Activated T-cell treated with anti-CD3 and anti-CD28 coated beads, Interleukin-2, amount 50 U/mL, for 48 hours (primary cell): ENCODE measurements around the gene CAMTA1.

Source experiments
- DNase-seq, 2 experiments: peaks; one replicate each; pipeline ENCODE4 v3.0.0-alpha.2; 2020

Gene CAMTA1

DNA sequence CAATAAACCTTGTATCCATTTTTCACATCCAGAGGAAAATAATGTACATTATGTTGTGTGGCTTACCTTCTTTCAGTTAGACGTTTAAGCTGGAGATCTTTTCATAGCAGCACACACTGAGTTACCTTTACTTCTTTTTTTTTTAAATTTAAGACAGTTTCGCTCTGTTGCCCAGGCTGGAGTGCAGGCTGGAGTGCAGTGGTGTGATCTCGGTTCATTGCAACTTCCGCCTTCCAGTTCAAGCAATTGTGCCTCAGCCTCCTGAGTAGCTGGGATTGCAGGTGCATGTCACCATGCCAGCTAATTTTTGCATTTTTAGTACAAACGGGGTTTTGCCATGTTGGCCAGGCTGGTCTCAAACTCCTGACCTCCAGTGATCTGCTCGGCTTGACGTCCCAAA lies 7.4 kb upstream of the CAMTA1 start:
- no peak for DNase-seq

DNA sequence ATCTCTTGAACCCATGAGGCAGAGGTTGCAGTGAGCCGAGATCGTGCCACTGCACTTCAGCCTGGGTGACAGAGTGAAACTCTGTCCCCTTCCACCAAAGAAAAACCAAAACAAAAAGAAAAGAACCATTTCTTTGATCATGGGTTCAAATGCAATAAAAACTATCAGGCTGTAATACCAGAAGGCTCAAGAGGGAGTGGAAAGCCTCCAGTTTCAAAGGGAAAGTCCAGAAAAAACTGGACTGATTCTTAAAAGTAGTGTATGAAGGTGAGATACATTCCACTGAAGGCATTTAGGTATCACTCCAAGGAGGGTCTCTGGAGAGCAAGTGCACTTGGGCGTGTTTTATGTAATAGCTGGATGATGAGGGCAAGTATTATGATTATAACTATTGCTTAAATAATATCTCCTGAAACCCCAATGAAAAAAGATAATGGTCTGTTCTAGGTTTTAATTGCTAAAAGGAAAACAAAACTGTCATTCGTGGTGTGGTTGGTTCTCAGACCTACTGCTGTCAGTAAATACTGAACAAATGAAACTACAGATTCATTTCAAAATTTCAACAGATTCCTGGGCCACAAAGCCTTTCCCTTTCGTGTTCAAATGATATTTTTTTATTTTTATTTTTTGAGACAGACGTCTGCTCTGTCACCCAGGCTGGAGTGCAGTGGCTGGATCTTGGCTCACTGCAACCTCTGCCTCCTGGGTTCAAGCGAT lies 6.0 kb upstream of the CAMTA1 start:
- DNase-seq = no peak

DNA sequence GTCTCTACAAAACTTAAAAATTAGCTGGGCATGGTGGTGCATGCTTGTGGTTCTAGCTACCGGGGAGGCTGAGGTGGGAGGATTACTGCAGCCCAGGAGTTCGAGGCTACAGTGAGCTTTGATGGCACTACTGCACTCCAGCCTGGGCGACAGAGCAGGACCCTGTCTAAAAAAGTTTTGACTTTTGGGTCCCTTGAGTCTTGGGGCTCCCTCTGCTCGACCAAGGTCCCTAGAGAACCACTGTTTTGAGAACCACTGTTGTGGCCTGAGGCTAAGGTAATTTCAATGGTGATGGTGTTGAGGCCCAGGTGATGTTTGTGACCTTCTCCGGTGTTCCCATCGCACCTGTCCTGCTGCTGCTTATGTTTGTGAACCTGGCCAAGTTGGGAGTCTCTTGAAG lies 3.1 kb upstream of the CAMTA1 start:
- DNase-seq = no peak

DNA sequence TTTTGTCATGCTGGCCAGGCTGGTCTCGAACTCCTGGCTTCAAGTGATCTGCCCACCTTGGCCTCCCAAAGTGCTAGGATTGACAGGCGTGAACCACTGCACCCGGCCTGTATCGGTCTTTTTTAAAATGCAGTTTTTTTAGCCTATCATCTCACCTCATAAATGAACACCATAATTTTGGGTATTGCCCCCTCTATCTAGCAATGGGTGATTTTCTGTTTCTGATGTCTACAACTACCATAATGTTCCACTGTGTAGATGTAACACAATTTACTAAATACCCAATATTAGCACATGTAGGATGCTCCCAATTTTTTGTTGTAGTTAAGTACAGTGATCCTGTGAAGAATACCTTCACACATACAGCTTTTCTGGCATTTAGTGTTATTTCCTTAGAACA lies 2.0 kb upstream of the CAMTA1 start:
- DNase-seq = no peak

DNA sequence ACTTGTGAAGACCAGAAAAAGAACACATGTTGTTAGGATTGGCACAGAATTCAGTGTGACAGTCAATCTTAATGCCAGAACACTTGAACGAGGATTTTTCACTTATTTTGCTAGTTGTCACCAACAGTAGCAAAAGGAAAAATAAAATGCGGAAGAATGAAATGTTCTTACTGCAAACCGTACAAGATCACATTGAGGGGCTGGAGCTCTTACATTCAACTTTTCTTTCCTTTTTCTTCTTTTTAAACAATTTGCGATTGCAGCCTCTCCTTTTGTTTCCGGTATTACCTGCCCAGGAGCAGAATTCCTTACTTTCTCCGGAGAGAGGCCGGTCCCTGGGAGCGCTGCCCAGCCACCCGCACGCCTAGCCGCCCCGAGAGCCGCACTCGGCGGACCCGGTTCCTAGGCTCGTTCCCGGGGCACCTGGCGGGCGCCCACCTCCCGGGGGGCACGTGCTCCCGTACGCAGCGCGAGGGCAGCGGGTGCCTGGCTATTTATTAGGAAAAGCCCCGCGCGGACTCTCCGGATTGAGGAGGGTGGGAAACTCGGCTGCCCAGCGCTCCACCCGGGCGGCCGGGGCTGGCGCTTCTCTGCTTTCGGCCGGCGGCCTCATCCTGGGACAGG lies 1.2 kb upstream of the CAMTA1 start:
- DNase-seq = no peak

DNA sequence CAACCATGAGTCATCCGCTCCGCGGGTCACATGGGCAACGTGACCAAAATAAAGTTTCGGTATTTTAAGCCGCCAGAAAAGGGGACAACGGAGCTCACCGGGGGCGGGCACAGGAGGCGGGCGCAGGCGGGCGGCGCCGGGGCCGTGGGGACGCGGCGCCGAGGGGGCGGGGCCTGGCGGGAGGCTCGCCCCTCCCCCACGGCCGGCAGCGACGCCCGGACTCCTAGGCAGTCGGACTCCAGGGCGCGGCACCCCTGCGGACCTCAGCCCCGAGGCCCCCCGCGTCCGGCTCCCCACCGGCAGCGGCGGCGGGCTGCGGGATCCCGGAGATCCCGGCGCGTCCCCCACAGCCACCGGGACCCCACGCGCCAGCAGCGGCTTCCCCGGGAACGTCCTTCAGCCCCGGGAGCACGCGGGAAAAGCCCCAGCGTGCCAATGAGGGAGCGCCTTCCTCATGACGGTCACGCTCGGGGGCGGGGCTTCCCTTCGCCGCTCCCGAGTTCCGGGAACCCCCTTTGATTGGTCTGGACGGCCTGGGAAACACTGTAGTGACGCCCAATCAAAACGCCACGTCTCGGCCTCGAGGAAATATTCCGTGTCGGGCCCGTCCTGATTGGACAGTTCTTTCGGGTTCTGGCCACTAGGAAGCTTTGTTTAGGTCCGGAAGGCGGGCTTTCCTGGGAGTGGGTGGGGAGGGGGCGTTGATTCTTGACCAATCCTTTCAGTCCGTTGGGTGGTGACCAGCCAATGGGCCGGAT lies 515 bp upstream of the CAMTA1 start:
- DNase-seq = peak; percentile 92 to 99

DNA sequence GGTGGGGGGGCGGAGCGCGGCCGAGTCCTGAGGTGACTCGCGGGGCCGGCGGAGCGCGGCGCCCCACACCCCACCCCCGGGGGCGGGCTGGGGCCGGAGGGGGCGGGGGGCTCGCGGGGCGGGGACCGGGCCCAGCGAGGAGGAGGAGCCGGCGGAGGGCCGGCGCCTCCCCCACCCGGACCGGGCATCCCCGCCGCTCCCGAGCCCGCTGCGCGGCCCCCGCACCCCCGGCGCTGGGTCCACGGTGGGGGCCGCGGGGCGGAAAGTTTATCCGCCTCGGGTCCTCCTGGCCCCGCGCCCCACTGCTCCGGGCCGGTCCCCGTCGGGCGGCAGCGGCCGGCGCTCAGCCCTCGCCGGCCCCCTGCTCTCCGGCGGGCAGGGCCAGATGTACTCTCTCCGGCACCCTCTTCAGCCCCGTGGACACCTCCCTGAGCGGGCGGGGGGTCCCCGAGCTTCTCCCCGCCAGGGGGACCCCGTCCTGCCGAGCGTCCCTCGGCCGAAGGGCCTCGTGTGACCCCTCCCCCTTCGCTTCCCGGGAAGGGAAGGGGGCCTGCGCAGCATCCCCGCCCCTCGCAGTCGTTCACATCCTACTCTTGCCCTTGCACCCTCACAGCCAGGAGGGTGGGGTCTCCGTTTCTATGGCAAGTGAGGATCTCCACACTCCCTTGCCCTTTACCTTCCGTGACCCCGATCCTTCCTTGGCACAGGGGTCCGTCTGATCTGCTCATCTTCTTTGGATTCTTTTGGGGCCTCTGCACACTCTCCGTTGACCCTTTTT lies 663 bp downstream of the CAMTA1 start:
- peak; percentile 37 to 63 for DNase-seq

DNA sequence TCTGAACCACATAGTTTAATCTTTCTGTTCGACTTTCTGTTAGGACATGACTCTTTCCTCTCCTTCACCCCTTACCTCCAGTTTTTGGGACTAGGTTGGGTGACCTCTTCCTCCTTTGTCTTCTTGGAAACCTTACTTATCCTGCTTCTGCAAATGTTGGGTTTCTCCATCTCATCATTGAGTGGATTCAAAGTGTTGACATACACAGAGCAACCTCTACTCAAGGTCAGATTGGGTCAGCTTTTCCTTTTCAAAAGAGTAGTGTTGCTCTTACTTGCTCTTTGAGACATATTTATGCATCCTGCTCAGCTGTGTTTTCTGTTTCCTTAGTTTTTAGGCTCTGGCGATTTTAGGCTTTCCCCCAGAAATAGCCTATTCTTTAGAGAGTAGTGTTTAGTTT lies 3.7 kb downstream of the CAMTA1 start:
- no peak for DNase-seq

DNA sequence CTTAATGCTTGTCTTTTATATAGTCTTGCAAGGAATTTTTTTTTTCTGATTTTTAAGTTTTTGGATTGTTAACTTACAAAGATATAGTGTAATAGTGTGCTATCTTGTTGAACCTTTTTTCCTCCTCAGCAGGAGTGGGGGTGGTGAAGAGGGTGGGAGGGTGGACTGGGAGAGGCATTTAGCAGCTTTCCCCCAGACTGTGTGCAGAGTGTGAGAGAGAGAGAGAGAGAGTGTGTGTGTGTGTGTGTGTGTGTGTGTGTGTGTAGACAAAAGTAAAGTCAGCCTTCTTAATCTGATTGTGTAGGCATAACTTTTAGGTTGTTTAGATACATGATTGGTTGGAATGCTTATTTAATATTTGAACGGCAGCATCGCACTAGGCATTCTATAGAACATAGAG lies 4.9 kb downstream of the CAMTA1 start:
- no peak for DNase-seq

DNA sequence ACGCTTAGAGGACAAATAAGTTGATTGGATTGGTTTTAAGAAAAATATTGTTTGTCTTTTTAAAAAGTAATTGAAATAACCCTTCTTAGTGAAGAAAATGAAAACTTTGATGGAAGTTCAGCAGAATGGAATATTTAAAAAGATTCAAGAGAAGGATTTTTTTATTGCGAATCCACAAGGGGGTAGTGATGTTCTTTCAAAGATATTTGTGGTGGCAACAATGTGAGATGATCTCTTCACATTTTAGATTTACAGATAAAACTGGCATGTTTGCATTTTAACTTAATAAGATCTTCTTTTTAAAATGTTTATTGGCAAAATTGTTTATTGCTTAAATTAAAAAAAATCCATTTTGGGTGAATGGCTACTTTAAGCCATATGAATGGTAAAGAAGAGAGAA lies 8.9 kb downstream of the CAMTA1 start:
- no peak for DNase-seq

DNA sequence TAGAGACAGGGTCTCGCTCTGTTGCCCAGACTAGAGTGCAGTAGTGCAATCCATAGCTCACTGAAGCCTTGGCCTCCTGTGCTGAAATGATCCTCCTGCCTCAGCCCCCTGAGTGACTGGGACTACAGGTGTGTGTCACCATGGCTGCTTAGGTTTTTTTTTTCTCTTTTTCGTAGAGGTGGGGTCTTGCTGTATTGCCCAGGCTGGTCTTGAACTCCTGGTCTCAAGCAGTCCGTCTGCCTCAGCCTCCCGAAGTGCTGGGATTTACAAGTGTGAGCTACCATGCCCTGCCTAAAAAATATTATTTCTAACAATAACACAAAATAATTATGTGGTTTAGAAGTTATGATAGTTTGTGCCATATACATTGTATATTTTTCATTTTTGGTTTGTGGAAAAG lies 9.9 kb downstream of the CAMTA1 start:
- DNase-seq = no peak

DNA sequence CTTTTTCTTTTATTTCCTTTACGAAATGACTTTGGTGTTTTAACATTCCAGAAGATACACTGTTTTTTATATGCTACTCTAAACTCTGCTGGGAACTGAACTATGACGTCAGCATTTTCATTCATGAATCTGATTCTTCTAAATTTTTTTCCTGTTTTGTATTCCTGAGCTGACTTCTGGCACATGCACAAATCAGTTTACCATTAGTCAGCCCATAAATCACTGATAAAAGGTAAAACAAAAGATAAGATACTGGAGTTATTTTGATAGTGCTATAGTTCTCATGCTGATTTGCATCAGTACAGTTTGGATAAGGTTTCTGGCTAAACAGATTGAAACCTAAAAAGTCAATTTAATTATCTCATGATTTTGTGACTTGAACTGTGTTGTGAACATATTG lies 10.4 kb downstream of the CAMTA1 start:
- no peak for DNase-seq

DNA sequence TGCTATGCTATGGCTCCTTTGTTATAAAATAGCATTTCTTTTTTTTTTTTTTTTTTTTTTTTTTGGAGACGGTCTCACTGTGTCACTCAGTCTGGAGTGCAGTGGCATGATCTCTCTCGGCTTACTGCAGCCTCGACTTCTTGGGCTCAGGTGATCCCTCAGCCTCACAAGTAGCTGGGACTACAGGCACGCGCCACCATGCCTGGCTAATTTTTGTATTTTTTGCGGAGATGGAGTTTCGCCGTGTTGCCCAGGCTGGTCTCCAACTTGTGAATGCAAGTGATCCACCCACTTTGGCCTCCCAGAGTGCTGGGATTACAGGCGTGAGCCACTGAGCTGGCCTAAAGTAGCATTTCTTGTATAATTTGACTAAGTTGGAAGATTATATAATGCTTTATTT lies 10.8 kb downstream of the CAMTA1 start:
- no peak for DNase-seq

DNA sequence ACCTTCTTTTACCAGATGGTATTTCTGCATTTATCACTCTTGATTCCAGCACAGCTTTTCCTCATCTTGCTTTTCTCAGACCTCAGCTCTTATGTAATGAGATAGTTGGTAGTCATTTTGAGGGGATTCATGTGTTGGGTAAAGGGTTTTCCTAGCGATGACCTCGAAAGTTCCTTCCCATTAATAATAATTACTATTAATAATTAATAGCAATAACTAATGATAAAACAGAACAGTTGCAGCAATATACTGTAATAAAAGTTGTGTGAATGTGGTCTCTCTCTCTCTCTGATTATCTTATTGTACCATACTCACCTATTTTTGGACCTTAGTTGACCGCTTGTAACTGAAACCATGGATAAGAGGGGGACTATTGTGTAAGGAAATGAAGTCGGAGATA lies 14.2 kb downstream of the CAMTA1 start:
- no peak for DNase-seq

DNA sequence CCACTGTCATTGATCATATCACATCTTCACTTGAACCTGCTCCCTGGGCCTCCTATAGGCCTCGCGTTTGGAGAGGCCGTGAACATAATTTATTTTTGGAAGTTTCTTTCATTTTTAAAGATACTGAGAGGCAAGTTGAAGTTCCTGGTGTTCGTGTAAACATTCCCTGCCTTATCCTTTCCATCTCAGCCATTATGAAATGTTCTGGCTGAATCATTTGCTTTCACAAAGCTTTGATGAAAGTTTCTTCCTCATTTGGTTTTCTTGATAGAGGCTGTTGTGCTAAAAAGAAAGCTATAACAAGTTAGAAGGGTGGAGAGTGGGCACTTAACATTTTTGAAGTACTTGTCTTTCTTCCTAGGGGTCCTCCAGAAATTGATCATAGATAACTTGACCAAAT lies 15.5 kb downstream of the CAMTA1 start:
- DNase-seq = no peak

DNA sequence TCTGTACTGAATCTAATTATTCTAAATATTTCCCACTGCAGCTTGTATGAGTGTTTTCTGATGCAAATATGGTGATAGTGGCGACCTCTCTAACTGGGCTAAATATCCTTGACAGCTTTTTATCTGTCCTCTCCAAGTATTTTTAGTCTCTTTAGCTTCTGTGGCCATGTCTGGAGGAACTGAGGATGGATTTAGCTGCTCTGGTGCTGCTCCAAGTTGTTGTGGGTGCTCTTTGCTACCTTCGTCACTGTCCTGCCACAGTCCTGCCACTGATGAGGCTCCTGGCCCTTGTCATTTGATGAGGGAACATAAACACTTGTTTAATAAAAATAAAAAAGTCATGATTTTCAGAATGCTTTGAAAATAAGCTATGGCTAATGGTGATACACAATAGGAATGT lies 15.9 kb downstream of the CAMTA1 start:
- DNase-seq = no peak

DNA sequence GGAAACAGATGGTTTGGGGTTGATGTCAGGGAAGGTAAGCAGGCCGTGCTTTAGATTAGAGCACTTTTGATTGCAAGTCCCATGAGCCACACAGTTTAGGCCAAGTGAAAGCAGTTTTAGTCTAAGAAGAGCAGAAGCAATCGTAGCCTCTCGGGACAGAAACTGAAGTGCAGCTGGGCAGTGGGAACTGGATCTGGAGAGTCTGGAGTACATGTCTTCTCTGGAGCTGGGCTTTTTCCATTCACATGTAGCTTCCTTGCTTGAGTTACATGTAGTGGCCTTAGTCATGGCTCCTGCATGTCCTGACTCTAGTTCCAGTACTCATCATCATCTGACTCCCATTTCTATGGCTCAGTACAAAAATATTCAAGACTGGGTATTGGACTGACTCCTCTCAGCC lies 16.7 kb downstream of the CAMTA1 start:
- DNase-seq = no peak

DNA sequence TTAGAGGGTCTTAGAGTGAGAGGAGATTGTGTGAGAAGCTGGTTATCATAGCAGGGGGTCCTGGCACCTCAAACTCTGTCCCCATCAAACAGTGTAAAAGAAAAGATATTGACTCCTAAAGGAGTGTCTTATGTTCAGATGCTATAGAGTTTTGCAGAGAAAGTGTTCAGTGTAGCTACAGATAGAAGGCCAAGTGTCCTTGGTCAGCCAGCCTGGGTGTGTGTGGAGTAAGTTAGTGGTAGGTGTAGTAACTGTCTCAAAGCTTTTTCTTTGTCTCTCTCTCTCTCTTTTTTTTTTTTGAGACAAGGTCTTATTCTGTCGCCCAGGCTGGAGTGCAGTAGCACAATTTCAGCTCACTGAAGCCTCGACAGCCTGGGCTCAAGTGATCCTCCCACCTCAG lies 17.2 kb downstream of the CAMTA1 start:
- DNase-seq = no peak

DNA sequence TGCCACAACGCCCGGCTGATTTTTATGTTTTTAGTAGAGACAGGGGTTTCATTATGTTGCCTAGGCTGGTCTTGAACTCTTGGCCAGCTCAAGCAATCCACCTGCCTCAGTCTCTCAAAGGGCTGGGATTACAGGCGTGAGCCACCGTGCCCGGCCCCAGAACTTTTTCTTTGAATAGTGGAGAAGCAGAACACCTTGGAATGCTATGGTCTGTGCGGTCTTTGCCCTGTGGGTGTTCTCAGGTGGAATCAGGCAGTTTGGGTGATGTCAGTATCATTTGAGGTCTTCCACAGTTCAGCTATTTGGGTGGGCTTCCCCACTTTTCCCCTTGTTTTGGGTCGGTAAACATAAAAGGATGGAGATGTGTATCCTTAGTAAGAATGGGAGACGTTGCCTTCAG lies 17.6 kb downstream of the CAMTA1 start:
- DNase-seq = no peak

DNA sequence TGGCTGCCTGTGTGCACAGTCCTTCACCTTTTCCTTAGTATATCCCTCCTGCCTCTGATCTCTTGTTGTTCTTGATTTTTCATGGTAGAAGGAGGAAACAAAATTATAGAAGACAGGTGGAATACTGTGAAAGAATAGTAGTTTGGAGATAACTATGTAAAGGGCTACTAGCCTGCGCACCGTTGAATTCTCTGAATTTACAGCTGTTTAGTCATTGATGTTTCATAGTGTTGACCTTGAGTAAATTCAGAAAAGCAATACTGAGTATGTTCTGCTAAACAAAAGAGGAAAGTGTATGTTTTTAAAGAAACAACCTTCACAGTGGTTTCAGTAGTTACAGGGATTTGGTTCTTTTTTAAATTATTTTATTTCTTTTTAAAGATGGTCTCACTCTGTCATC lies 18.1 kb downstream of the CAMTA1 start:
- no peak for DNase-seq

DNA sequence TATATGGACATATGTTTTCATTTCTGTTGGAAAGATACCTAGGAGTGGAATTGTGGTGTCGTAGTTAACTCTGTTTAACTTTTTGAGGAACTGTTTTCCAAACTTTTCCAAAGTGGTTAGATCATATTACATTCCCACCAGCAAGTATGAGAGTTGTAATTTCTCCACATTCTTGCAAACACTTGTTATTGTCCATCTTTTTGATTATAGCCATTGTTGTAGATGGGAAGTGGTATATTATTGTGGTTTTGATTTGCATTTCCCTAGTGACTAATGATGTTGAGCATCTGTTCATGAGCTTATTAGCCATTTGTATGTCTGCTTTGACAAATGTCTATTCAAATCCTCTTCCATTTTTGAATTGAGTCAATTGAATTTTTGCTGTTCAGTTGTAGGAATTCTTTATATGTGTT lies 19.8 kb downstream of the CAMTA1 start:
- DNase-seq = no peak

DNA sequence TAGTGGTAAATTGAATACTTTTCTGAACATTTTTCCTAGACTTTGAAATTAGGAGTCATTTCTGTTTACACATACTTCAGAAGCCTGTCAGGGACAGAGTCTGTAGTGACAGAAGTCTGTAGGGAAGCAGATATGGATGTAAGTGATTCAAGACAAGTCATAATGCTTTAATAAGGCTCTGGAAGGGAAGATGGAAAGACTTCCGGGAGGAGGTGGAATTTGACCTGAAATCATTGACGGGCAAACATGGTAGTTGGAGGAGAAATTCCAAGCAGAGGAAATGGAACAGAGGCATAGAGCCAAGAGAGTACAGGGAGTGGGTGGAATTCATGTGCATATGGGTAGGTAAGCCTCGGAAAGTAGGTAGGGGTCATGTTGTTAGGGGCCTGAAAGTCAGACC lies 22.5 kb downstream of the CAMTA1 start:
- no peak for DNase-seq

DNA sequence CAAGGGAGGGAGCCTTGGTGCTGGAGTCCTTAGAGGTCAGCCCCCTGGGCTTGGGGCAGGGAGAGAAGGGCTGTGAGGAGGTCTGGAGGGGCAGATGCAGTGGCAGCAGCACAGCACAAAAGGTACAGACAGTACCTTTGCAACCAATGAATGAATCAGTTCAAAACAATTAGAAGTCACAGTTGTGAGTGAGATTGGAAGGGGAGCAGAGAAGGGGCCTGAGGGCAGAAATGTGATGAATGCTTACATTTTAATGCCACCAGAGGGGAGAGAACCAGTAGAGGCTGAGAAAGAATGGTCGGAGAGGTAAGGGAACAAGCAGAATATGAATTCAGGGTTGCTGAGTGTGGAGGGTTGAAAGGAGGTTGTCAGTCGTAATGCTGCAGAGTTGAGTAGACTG lies 24.2 kb downstream of the CAMTA1 start:
- no peak for DNase-seq
